Endothelial cell of umbilical vein (primary cell): ENCODE measurements around the gene CFAP69. TPM values are rescaled to one million over a fixed set of nuclear protein-coding genes. Genes with fewer than 3 reads are reported as not detected.

Source experiments
- BruUV-seq: library from RNA; stranded (reverse); fragments of 400-500 nt; replicated peaks from 2 replicates; lab custom pipeline; 2021; lab: Mats Ljungman, UMichigan
- CTCF ChIA-PET: fragments of 300-600, 350-600 bp; sonication (Branson Sonifier 250); formaldehyde crosslinking; loops from one replicate; lab custom pipeline; 2021; ENCODE audit warnings: antibody characterized with exemption, inconsistent platforms; lab: Charles Lee
- POLR2A ChIA-PET: fragments of 300-600, 350-600 bp; sonication (Branson Sonifier 250); formaldehyde crosslinking; loops from one replicate; lab custom pipeline; 2021; ENCODE audit warnings: antibody characterized with exemption, inconsistent platforms; lab: Charles Lee
- DNase-seq: peaks from one replicate; pipeline ENCODE4 v3.0.0-alpha.2; 2011; ENCODE audit warnings: low read depth, low spot score
- FAIRE-seq: peaks from 2 replicates; lab custom pipeline; 2011; peaks lifted over from hg19 to GRCh38; lab: Jason Lieb, UNC
- H2AFZ ChIP-seq: 2 replicates; pipeline ENCODE4 v1.6.0; 2012; ENCODE audit warnings: low read depth, low read length, control low read depth, inconsistent platforms
- H3K27ac ChIP-seq: 2 replicates; pipeline ENCODE4 v1.5.1; 2011; ENCODE audit warnings: low read depth, mild to moderate bottlenecking, control low read depth, low read length, moderate library complexity; ENCODE audit not compliant: insufficient read depth
- H3K27me3 ChIP-seq, 2 experiments: 2 replicates each; pipeline versions ENCODE4 v1.6.0 to v1.6.1; 2011; ENCODE audit warnings: low read length in 2 of 2, mixed read lengths in 1 of 2; ENCODE audit not compliant: control insufficient read depth in 2 of 2, insufficient read depth in 2 of 2
- H3K36me3 ChIP-seq, 2 experiments: 2 replicates in 1 of 2; 3 replicates in 1 of 2; pipeline ENCODE4 v1.5.1; 2011; ENCODE audit warnings: low read length in 2 of 2, mild to moderate bottlenecking in 1 of 2, moderate library complexity in 1 of 2; ENCODE audit not compliant: control insufficient read depth in 2 of 2, insufficient read depth in 2 of 2; ENCODE audit errors: extremely low read depth in 1 of 2
- H3K4me1 ChIP-seq: 3 replicates; pipeline ENCODE4 v1.5.1; 2011; ENCODE audit warnings: mild to moderate bottlenecking, low read length; ENCODE audit not compliant: control insufficient read depth, insufficient read depth; ENCODE audit errors: extremely low read depth
- H3K4me2 ChIP-seq: 2 replicates; pipeline ENCODE4 v1.6.1; 2011; ENCODE audit warnings: low read length, control low read depth, mixed read lengths; ENCODE audit not compliant: insufficient read depth
- H3K4me3 ChIP-seq, 3 experiments: fragments of 200-600 bp in 1 of 3; sonication (generic), shearing (Covaris generic) in 1 of 3; replicated peaks in 1 of 3; 2 replicates each; pipeline ENCODE4 v1.5.1; 2011 to 2016; ENCODE audit warnings: control low read depth in 3 of 3, low read length in 3 of 3, mild to moderate bottlenecking in 2 of 3, inconsistent platforms in 1 of 3, low read depth in 1 of 3, moderate library complexity in 1 of 3; ENCODE audit not compliant: insufficient read depth in 1 of 3
- H3K79me2 ChIP-seq: 2 replicates; pipeline ENCODE4 v1.6.0; 2012; ENCODE audit warnings: low read length, inconsistent platforms; ENCODE audit not compliant: control insufficient read depth, insufficient read depth
- H3K9ac ChIP-seq: replicated peaks from 2 replicates; pipeline ENCODE3; 2011; ENCODE audit warnings: low read length, control low read depth; ENCODE audit not compliant: insufficient read depth; ENCODE audit errors: extremely low read depth
- H3K9me1 ChIP-seq: replicated peaks from 3 replicates; pipeline ENCODE4 v1.6.0; 2011; ENCODE audit warnings: mild to moderate bottlenecking, low read length; ENCODE audit not compliant: control insufficient read depth, insufficient read depth; ENCODE audit errors: extremely low read depth
- H3K9me3 ChIP-seq: replicated peaks from 2 replicates; pipeline ENCODE4 v1.5.1; 2012; ENCODE audit warnings: low read length, inconsistent platforms; ENCODE audit not compliant: control insufficient read depth, insufficient read depth
- H4K20me1 ChIP-seq: replicated peaks from 2 replicates; pipeline ENCODE3; 2011; ENCODE audit warnings: mild to moderate bottlenecking, low read length; ENCODE audit not compliant: control insufficient read depth, insufficient read depth; ENCODE audit errors: extremely low read depth
- GATA2 ChIP-seq: IDR thresholded peaks from 2 replicates; pipeline ENCODE4 v1.7.0; 2011; ENCODE audit warnings: low read depth, mild to moderate bottlenecking, moderate library complexity, mixed read lengths, low read length; ENCODE audit not compliant: insufficient read length, insufficient read depth
- MAX ChIP-seq: IDR thresholded peaks from 2 replicates; pipeline ENCODE4 v1.6.1; 2011; ENCODE audit not compliant: insufficient read depth, insufficient read length
- MYC ChIP-seq: IDR thresholded peaks from one replicate; pipeline ENCODE4 v1.6.1; 2011; ENCODE audit warnings: mild to moderate bottlenecking, low read depth, low read length
- POLR2A ChIP-seq: IDR thresholded peaks from 2 replicates; pipeline ENCODE4 v1.6.1; 2012; ENCODE audit warnings: low read depth, mild to moderate bottlenecking, control low read depth, low read length
- dilution Hi-C: fragments of 300-500 bp; cut with MboI; formaldehyde crosslinking; loops from one replicate; pipeline ENCODE4 v1.15.0; 2019; ENCODE audit warnings: low sequenced_read_pairs; ENCODE audit not compliant: extremely low pct_ligation_motif_present
- intact Hi-C: fragments of 100-400 bp; cut with micrococcal nuclease; formaldehyde crosslinking; loops from one replicate; pipeline ENCODE4 v1.10.0; 2022
- polyA plus RNA-seq, 4 experiments: library from polyadenylated mRNA; depleted of rRNA in 3 of 4; stranded (reverse) in 3 of 4; unstranded in 1 of 4; fragments of >200 nt; gene quantifications; 2 replicates each; pipeline versions ENCODE4 v1.2.1 to v1.2.3, GENCODE V29; 2011 to 2012; ENCODE audit warnings: missing spikeins in 1 of 4
- total RNA-seq: library from RNA; stranded (reverse); gene quantifications from 2 replicates; pipeline ENCODE4 v1.2.3, GENCODE V29; 2021
- TF ChIP-seq, protein P1 (sequence below), 2 donors: IDR thresholded peaks; 1 replicate in 1 of 2; 2 replicates in 1 of 2; pipeline ENCODE4 v1.5.1; 2011; ENCODE audit warnings: low read length in 2 of 2, mild to moderate bottlenecking in 2 of 2, moderate library complexity in 2 of 2, control low read depth in 1 of 2, inconsistent platforms in 1 of 2, low read depth in 1 of 2; ENCODE audit not compliant: insufficient read depth in 1 of 2; ENCODE audit errors: extremely low read depth in 1 of 2

Gene CFAP69
- total and polyA plus RNA-seq, 2 donors (not counting 3 experiments of a cell fraction or from before 2014, with no cell fraction given), result 0.81 to 4.4 TPM

DNA sequence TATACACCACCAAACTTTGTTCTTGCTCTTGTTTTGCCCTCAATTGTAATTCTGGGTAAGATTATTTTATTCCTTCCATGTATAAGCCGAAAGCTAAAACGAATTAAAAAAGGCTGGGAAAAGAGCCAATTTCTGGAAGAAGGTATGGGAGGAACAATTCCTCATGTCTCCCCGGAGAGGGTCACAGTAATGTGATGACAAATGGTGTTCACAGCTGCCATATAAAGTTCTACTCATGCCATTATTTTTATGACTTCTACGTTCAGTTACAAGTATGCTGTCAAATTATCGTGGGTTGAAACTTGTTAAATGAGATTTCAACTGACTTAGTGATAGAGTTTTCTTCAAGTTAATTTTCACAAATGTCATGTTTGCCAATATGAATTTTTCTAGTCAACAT, 12.5 kb upstream of the CFAP69 start:
- Histone ChIP-seq H3K4me2 (no peak overlapping the region), H3K4me1 (peaks cover 3% of the 10 kb centered on the region), H3K4me3 (no peak overlapping the region), H3K9ac (no peak overlapping the region), H3K27me3 (no peaks in the 10 kb centered on the region), H2AFZ (no peak overlapping the region), H4K20me1 (no peaks in the 10 kb centered on the region), H3K36me3 (no peaks in the 10 kb centered on the region), H3K27ac (no peak overlapping the region), H3K9me3 (no peaks in the 10 kb centered on the region), H3K79me2 (no peaks in the 10 kb centered on the region), H3K9me1 (no peaks in the 10 kb centered on the region)
- POLR2A ChIA-PET, result no interaction called here
- DNase-seq (peak; percentile 70), FAIRE-seq (no peak)
- no peak for TF ChIP-seq MAX
- no TSS peak for BruUV-seq
- dilution Hi-C loops (no loop called here), intact Hi-C loops (no loop called here)
- CTCF ChIA-PET, result interaction anchor here (0.9 to 1.8 kb wide), 3 partner anchors 65 to 196 kb away, joined by 3 to 5 read pairs (median 4); partner anchors contain the start of gene STEAP1

DNA sequence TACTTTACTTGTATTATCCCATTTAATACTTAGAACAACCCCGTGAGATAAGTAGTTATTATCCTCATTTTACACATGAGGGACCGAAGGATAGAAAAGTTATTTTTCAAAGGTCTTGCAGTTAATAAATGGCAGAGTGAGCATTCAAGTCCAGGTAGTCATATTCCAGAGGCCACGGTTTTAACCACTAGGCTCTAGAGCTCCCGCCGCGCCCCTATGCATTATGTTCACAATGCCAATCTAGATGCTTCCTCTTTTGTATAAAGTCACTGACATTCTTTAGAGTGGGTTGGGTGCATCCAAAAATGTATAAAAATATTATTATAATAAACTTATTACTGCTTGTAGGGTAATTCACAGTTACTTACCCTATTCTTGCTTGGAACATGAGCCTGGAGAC, 11.4 kb upstream of the CFAP69 start:
- H3K27ac ChIP-seq, result no peak overlapping the region
- no peaks in the 10 kb centered on the region for H3K9me3 ChIP-seq
- H3K36me3 ChIP-seq, result no peaks in the 10 kb centered on the region
- no peak overlapping the region for H3K9ac ChIP-seq
- DNase-seq, result no peak
- no peak for TF ChIP-seq POLR2A
- TF ChIP-seq MYC, result no peak
- TF ChIP-seq GATA2, result no peak
- TF ChIP-seq, protein P1, sequence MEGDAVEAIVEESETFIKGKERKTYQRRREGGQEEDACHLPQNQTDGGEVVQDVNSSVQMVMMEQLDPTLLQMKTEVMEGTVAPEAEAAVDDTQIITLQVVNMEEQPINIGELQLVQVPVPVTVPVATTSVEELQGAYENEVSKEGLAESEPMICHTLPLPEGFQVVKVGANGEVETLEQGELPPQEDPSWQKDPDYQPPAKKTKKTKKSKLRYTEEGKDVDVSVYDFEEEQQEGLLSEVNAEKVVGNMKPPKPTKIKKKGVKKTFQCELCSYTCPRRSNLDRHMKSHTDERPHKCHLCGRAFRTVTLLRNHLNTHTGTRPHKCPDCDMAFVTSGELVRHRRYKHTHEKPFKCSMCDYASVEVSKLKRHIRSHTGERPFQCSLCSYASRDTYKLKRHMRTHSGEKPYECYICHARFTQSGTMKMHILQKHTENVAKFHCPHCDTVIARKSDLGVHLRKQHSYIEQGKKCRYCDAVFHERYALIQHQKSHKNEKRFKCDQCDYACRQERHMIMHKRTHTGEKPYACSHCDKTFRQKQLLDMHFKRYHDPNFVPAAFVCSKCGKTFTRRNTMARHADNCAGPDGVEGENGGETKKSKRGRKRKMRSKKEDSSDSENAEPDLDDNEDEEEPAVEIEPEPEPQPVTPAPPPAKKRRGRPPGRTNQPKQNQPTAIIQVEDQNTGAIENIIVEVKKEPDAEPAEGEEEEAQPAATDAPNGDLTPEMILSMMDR (IDR thresholded peaks at IDR 0.05; ENCODE audit: extremely low read depth in 1 of 2, insufficient read depth in 1 of 2, low read depth in 1 of 2, low read length in 2 of 2), result no peak
- no peak for TF ChIP-seq MAX
- dilution Hi-C loops (no loop called here), intact Hi-C loops (no loop called here)
- H3K27me3 ChIP-seq, result no peaks in the 10 kb centered on the region
- peaks cover 3% of the 10 kb centered on the region for H3K4me1 ChIP-seq
- H4K20me1 ChIP-seq, result no peaks in the 10 kb centered on the region
- no peak overlapping the region for H3K4me3 ChIP-seq
- no peak overlapping the region for H2AFZ ChIP-seq
- POLR2A ChIA-PET, result no interaction called here
- BruUV-seq, result no TSS peak
- no peaks in the 10 kb centered on the region for H3K79me2 ChIP-seq
- no peak overlapping the region for H3K4me2 ChIP-seq
- no peaks in the 10 kb centered on the region for H3K9me1 ChIP-seq
- FAIRE-seq, result no peak
- CTCF ChIA-PET, result interaction anchor here (1.8 kb wide), 1 partner anchor 66 kb away, joined by 5 read pairs; no protein-coding TSS in a partner anchor
